Measurements from ENCODE around the gene NCOA7.

DNA sequence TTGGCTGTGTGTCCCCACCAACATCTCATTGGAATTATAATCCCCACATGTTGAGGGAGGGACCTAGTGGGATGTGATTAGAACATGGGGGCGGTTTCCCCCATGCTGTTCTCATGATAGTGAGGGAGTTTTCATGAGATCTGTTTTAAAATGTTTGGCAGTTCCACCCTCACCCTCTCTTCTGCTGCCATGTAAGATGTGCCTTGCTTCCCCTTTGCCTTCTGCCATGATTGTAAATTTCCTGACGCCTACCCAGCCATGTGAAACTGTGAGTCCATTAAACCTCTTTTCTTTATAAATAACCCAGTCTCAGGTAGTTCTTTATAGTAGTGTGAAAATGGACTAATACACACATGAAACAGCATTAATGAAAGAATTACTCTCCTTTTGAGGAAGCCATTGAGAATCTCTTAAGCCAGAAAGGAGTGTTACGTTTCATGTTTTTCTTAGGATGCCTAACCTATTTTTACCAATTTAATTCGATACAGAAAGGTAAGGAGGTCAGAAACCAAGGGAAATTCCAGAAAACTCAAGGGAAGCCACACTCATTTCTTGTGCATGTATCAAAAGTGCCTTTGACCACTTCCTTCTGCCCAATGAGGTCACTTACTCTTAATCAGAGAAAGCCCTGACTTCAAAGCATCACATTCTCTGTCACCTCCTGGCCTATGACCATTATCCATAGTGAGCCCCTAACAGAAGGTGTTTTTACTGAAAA is 141.1 kb downstream of the NCOA7 start:
- TF ChIP-seq POLR2A (IDR thresholded peaks at IDR 0.05) (no peak), POLR2AphosphoS5 (IDR thresholded peaks at IDR 0.05) (no peak)

Data from suprapubic skin (tissue), 4 donors.